ENCODE results near the gene CAMK2G.

DNA sequence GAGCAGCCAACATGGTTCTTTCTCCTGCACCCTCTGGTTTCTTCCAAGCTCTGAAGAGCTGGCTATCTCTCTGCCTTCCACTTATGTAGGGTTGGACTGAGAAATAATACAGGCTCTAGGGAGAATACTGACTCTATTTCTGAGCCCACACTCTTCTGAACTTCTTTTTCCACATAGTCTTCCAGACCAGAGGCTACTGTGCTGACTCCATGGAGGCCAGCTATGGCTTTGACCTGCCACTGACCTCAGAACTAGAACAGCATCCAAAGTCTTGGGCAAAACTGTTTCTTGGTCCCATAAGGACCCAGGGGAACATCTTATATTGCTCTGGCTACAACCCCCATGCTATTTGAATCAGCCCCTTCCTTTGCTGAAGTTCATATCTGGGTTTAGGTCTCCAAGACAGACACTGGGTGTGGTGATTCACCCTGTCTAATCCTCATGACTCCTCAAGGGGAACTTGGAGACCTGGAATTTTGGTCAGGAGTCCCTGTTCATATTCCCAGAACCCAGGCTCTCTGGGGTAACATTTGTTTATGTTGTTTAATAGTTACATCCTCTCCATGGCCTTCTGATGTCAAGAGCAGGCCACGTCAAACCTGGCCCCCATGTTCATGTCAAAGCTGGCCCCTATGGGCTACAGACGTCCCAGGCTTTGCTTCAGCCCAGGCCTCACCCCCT is 24.5 kb upstream of the CAMK2G start:
- TF ChIP-seq CTCF (IDR thresholded peaks at IDR 0.05) (no peak), POLR2A (IDR thresholded peaks at IDR 0.05) (no peak), POLR2AphosphoS5 (IDR thresholded peaks at IDR 0.05) (no peak)
